SK-N-SH (cell line): ENCODE results near the gene CHST11. TPM values are rescaled to one million over a fixed set of nuclear protein-coding genes. Genes with fewer than 3 reads are reported as not detected.

ENCODE experiments used
- CTCF ChIA-PET: fragments of 300-600, 350-600 bp; formaldehyde crosslinking; extraction: SDS; loops from one replicate; lab custom pipeline; 2021; lab: Yijun Ruan, JAX
- POLR2A ChIA-PET: fragments of 350-600 bp; sonication (Branson Sonifier 250); formaldehyde crosslinking; extraction: SDS; loops from one replicate; lab custom pipeline; 2020; ENCODE audit warnings: antibody characterized with exemption, inconsistent platforms; lab: Yijun Ruan, JAX
- DNase-seq: peaks from one replicate; pipeline ENCODE4 v3.0.0; 2012
- H2AFZ ChIP-seq: fragments of 200-600 bp; sonication (generic); 2 replicates; pipeline ENCODE4 v1.8.1; 2016; ENCODE audit warnings: antibody characterized with exemption, mild to moderate bottlenecking, low read depth
- H3F3A ChIP-seq: fragments of 200-600 bp; sonication (generic); replicated peaks from 2 replicates; pipeline ENCODE3; 2016; ENCODE audit warnings: antibody characterized with exemption, mild to moderate bottlenecking; ENCODE audit not compliant: insufficient read depth
- H3K27ac ChIP-seq, 2 experiments: fragments of 200-500 bp in 1 of 2; fragments of 200-600 bp in 1 of 2; sonication (Bioruptor generic) in 1 of 2; sonication (generic), shearing (Covaris generic) in 1 of 2; 2 replicates each; pipeline versions ENCODE4 v1.5.1 to v1.6.1; 2014 to 2016; ENCODE audit warnings: low read depth in 2 of 2, inconsistent platforms in 1 of 2, low read length in 1 of 2, mild to moderate bottlenecking in 1 of 2, mixed read lengths in 1 of 2
- H3K27me3 ChIP-seq: fragments of 200-600 bp; sonication (generic), shearing (Covaris generic); 2 replicates; pipeline ENCODE4 v1.6.1; 2016; ENCODE audit warnings: mixed run types; ENCODE audit not compliant: insufficient read depth
- H3K36me3 ChIP-seq, 2 experiments: fragments of 200-500 bp in 1 of 2; fragments of 200-600 bp in 1 of 2; sonication (Bioruptor generic) in 1 of 2; sonication (generic) in 1 of 2; replicated peaks in 1 of 2; 2 replicates each; pipeline versions ENCODE3 to v1.5.1; 2014 to 2016; ENCODE audit warnings: low read length in 1 of 2, mild to moderate bottlenecking in 1 of 2; ENCODE audit not compliant: insufficient read depth in 2 of 2, control insufficient read depth in 1 of 2
- H3K4me1 ChIP-seq, 2 experiments: fragments of 200-500 bp in 1 of 2; fragments of 200-600 bp in 1 of 2; sonication (Bioruptor generic) in 1 of 2; sonication (generic), shearing (Covaris generic) in 1 of 2; 2 replicates each; pipeline versions ENCODE4 v1.5.1 to v1.6.1; 2014 to 2016; ENCODE audit warnings: low read depth in 1 of 2, low read length in 1 of 2, mixed run types in 1 of 2; ENCODE audit not compliant: insufficient read depth in 2 of 2, control insufficient read depth in 1 of 2
- H3K4me2 ChIP-seq: fragments of 200-600 bp; sonication (generic), shearing (Covaris generic); 2 replicates; pipeline ENCODE4 v1.6.1; 2017; ENCODE audit warnings: mixed run types
- H3K4me3 ChIP-seq, 2 experiments: fragments of 200-500 bp in 1 of 2; fragments of 200-600 bp in 1 of 2; sonication (Bioruptor generic) in 1 of 2; sonication (generic), shearing (Covaris generic) in 1 of 2; 2 replicates each; pipeline versions ENCODE4 v1.5.1 to v1.8.1; 2014 to 2016; ENCODE audit warnings: low read depth in 2 of 2, inconsistent platforms in 1 of 2, low read length in 1 of 2, mild to moderate bottlenecking in 1 of 2, mixed read lengths in 1 of 2, moderate library complexity in 1 of 2
- H3K79me2 ChIP-seq: fragments of 200-600 bp; sonication (generic); 2 replicates; pipeline ENCODE4 v1.8.1; 2017; ENCODE audit warnings: mild to moderate bottlenecking; ENCODE audit not compliant: insufficient read depth
- H3K9ac ChIP-seq: fragments of 200-600 bp; sonication (generic); 2 replicates; pipeline ENCODE4 v1.6.1; 2017; ENCODE audit warnings: mixed run types
- H3K9me2 ChIP-seq: fragments of 200-600 bp; sonication (generic); 2 replicates; pipeline ENCODE4 v1.6.1; 2017; ENCODE audit warnings: mixed run types
- H3K9me3 ChIP-seq: fragments of 200-600 bp; sonication (generic); 2 replicates; pipeline ENCODE4 v1.6.1; 2017; ENCODE audit warnings: mixed run types, mild to moderate bottlenecking, moderate library complexity
- H4K20me1 ChIP-seq: fragments of 200-600 bp; sonication (generic); 2 replicates; pipeline ENCODE4 v1.6.1; 2017; ENCODE audit warnings: mild to moderate bottlenecking, mixed run types; ENCODE audit not compliant: insufficient read depth
- ELF1 ChIP-seq: IDR thresholded peaks from 2 replicates; pipeline ENCODE4 v1.4.0; 2012
- FOXM1 ChIP-seq: IDR thresholded peaks from 2 replicates; pipeline ENCODE4 v1.4.0; 2012; ENCODE audit warnings: low read depth, mild to moderate bottlenecking
- MEF2A ChIP-seq: IDR thresholded peaks from 2 replicates; pipeline ENCODE4 v1.4.0; 2012; ENCODE audit warnings: low read depth, borderline replicate concordance
- NRF1 ChIP-seq: IDR thresholded peaks from 2 replicates; pipeline ENCODE4 v1.6.1; 2012; ENCODE audit warnings: low read depth, mild to moderate bottlenecking, low read length
- RCOR1 ChIP-seq: fragments of 150-350 bp; IDR thresholded peaks from 2 replicates; pipeline ENCODE4 v1.6.1; 2017; ENCODE audit warnings: antibody characterized with exemption, low read length
- RXRA ChIP-seq: IDR thresholded peaks from 2 replicates; pipeline ENCODE4 v1.4.0; 2012; ENCODE audit warnings: low read depth, mild to moderate bottlenecking, borderline replicate concordance
- TAF1 ChIP-seq: IDR thresholded peaks from 2 replicates; pipeline ENCODE4 v1.6.1; 2012; ENCODE audit warnings: low read depth, mild to moderate bottlenecking, low read length, moderate library complexity, borderline replicate concordance
- TEAD4 ChIP-seq: IDR thresholded peaks from 2 replicates; pipeline ENCODE4 v1.4.0; 2012; ENCODE audit warnings: mild to moderate bottlenecking, borderline replicate concordance; ENCODE audit not compliant: insufficient read depth
- YY1 ChIP-seq: IDR thresholded peaks from 2 replicates; pipeline ENCODE4 v1.4.0; 2012; ENCODE audit warnings: low read depth, mild to moderate bottlenecking
- WGBS: methylation state at CpG from one replicate; pipeline ENCODE4 v1.1.6; 2017; ENCODE audit warnings: low lambda C conversion rate; 5-methylcytosine and 5-hydroxymethylcytosine counted together
- polyA plus RNA-seq, 3 experiments: library from polyadenylated mRNA; depleted of rRNA; stranded (reverse); fragments of >200 nt; gene quantifications; 2 replicates each; pipeline ENCODE4 v1.2.3, GENCODE V29; 2012
- TF ChIP-seq, protein P1 (sequence below): IDR thresholded peaks from 2 replicates; pipeline ENCODE4; 2012
- TF ChIP-seq, protein P2 (sequence below): fragments of 200-600 bp; sonication (generic); IDR thresholded peaks from 2 replicates; pipeline ENCODE4 v1.6.1; 2017; ENCODE audit warnings: antibody characterized with exemption, mild to moderate bottlenecking, moderate library complexity
- TF ChIP-seq, protein P3 (sequence below): IDR thresholded peaks from 2 replicates; pipeline ENCODE4 v1.6.1; 2012; ENCODE audit warnings: mild to moderate bottlenecking, low read depth, low read length, moderate library complexity

The CHST11 gene
- polyA plus RNA-seq, 1 of the 3 experiments (the other 2 are of a cell fraction): 18.6 TPM

DNA sequence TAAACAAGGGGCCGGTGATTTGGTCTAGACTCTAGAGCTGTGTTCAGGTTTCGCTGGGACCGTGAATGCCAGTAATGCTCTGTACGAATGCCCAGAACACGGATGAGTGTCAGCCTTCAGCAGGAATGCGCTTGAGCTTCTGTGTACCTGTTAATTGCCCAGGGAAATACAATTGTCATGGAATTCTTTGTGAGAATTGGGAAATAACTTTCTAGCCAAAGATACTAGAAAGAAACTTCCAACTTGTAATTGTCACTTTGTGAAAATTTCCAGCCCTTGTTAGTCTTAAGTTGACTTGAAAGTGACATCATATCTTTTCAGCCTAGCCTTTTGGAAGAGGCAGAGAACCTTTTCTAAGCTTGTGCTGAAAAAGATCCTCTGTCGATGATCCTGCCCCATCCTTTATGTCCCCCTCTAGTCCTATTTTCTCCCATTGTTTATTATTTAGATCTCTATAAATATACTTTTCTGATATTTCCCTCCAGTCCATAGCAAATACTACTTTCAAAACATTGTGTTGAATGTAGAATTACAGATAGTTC, 2.7 kb downstream of the CHST11 start:
- DNase-seq: no peak
- peaks cover 38% of the 10 kb centered on the region for H3K79me2 ChIP-seq
- H3K36me3 ChIP-seq: no peaks in the 10 kb centered on the region
- ChIA-PET CTCF (interaction anchor here (0.8 to 4.3 kb wide), 7 partner anchors 13 to 427 kb away, joined by 3 to 26 read pairs (median 6); no protein-coding TSS in a partner anchor), POLR2A (interaction anchor here (0.6 kb wide), 1 partner anchor 142 kb away, joined by 3 read pairs; no protein-coding TSS in a partner anchor)
- no peaks in the 10 kb centered on the region for H4K20me1 ChIP-seq
- H3K9me3 ChIP-seq: no peaks in the 10 kb centered on the region
- no peaks in the 10 kb centered on the region for H3K9me2 ChIP-seq
- H3K27me3 ChIP-seq: no peaks in the 10 kb centered on the region
- H2AFZ ChIP-seq: no peak overlapping the region
- no peak overlapping the region for H3K27ac ChIP-seq
- H3K4me2 ChIP-seq: peak overlapping the region; percentile 93
- peaks cover 2% of the 10 kb centered on the region for H3F3A ChIP-seq
- WGBS: 98% methylated on average over 7 of the region's 7 CpGs
- TF ChIP-seq YY1: no peak
- no peak for TF ChIP-seq NRF1
- TF ChIP-seq ELF1: no peak
- no peak for TF ChIP-seq RCOR1
- no peak for TF ChIP-seq FOXM1
- no peak for TF ChIP-seq TAF1
- TF ChIP-seq MEF2A: no peak
- TF ChIP-seq, protein P1, sequence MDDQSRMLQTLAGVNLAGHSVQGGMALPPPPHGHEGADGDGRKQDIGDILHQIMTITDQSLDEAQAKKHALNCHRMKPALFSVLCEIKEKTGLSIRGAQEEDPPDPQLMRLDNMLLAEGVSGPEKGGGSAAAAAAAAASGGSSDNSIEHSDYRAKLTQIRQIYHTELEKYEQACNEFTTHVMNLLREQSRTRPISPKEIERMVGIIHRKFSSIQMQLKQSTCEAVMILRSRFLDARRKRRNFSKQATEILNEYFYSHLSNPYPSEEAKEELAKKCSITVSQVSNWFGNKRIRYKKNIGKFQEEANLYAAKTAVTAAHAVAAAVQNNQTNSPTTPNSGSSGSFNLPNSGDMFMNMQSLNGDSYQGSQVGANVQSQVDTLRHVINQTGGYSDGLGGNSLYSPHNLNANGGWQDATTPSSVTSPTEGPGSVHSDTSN: no peak
- TF ChIP-seq, protein P2, sequence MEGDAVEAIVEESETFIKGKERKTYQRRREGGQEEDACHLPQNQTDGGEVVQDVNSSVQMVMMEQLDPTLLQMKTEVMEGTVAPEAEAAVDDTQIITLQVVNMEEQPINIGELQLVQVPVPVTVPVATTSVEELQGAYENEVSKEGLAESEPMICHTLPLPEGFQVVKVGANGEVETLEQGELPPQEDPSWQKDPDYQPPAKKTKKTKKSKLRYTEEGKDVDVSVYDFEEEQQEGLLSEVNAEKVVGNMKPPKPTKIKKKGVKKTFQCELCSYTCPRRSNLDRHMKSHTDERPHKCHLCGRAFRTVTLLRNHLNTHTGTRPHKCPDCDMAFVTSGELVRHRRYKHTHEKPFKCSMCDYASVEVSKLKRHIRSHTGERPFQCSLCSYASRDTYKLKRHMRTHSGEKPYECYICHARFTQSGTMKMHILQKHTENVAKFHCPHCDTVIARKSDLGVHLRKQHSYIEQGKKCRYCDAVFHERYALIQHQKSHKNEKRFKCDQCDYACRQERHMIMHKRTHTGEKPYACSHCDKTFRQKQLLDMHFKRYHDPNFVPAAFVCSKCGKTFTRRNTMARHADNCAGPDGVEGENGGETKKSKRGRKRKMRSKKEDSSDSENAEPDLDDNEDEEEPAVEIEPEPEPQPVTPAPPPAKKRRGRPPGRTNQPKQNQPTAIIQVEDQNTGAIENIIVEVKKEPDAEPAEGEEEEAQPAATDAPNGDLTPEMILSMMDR: no peak
- TF ChIP-seq, protein P3, sequence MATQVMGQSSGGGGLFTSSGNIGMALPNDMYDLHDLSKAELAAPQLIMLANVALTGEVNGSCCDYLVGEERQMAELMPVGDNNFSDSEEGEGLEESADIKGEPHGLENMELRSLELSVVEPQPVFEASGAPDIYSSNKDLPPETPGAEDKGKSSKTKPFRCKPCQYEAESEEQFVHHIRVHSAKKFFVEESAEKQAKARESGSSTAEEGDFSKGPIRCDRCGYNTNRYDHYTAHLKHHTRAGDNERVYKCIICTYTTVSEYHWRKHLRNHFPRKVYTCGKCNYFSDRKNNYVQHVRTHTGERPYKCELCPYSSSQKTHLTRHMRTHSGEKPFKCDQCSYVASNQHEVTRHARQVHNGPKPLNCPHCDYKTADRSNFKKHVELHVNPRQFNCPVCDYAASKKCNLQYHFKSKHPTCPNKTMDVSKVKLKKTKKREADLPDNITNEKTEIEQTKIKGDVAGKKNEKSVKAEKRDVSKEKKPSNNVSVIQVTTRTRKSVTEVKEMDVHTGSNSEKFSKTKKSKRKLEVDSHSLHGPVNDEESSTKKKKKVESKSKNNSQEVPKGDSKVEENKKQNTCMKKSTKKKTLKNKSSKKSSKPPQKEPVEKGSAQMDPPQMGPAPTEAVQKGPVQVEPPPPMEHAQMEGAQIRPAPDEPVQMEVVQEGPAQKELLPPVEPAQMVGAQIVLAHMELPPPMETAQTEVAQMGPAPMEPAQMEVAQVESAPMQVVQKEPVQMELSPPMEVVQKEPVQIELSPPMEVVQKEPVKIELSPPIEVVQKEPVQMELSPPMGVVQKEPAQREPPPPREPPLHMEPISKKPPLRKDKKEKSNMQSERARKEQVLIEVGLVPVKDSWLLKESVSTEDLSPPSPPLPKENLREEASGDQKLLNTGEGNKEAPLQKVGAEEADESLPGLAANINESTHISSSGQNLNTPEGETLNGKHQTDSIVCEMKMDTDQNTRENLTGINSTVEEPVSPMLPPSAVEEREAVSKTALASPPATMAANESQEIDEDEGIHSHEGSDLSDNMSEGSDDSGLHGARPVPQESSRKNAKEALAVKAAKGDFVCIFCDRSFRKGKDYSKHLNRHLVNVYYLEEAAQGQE: no peak
- no peak for TF ChIP-seq RXRA
- TF ChIP-seq TEAD4: no peak
- H3K9ac ChIP-seq: no peak overlapping the region
- peaks cover 5 to 17% of the 10 kb centered on the region in 2 experiments; a peak in 1 of 4 replicates for H3K4me1 ChIP-seq
- peak overlapping the region in 1 of 2 experiments; percentile 100; a peak in 1 of 4 replicates for H3K4me3 ChIP-seq
